T-helper 2 cell treated with Interferon-gamma antibody and Interleukin-4, amounts not matched to agents 5 μg/mL and 100 μg/mL, for 36 hours (primary cell): ENCODE measurements around the gene CAMTA2.

Experiments
- DNase-seq: peaks from one replicate; pipeline ENCODE4 v3.0.0; 2021; ENCODE audit warnings: low spot score
- H3K27ac Mint-ChIP-seq: one replicate; pipeline ENCODE4 v1.8.0; 2021; ENCODE audit warnings: mild to moderate bottlenecking, mixed read lengths
- H3K27me3 Mint-ChIP-seq: one replicate; pipeline ENCODE4 v1.8.0; 2021; ENCODE audit warnings: low read depth, mixed read lengths
- H3K36me3 Mint-ChIP-seq: one replicate; pipeline ENCODE4 v1.8.0; 2021; ENCODE audit warnings: low read depth, mixed read lengths
- H3K4me1 Mint-ChIP-seq: one replicate; pipeline ENCODE4 v1.8.0; 2021; ENCODE audit warnings: low read depth, mixed read lengths
- H3K4me3 Mint-ChIP-seq: one replicate; pipeline ENCODE4 v1.8.0; 2022; ENCODE audit warnings: mild to moderate bottlenecking, moderate library complexity, mixed read lengths
- H3K9me3 Mint-ChIP-seq: one replicate; pipeline ENCODE4 v1.8.0; 2021; ENCODE audit warnings: mixed read lengths

Gene CAMTA2

DNA sequence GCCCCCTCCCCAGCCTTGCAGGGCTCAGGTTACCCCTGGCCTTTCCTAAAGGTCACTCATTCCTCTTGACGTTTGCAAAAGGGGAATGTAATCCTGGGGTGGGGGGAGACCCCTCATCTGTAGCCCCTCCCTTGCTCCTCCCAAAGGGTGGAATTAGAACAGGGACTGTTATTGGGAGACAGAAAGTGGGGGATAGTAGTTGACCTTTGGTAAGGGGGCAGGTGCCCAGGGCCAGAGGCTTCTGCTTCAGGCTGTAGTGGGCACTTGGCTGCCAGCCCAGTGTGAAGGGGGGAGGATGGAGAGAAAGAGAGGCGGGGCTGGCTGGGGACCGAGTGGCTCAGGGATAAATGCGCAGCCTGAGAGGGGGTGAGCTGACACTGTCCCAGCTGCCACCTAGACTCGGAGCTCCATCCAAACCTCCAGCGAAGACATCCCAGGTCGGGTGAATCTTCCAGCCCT is 36.7 kb downstream of the CAMTA2 start, which contains the start of gene ENO3:
ENO3 (plus strand) TSS at position 374 of the 459 bp plus-strand sequence. CDS start 711 bp downstream, outside the sequence.
- no peak for DNase-seq
- Mint-ChIP-seq H3K4me3 (peak within 1 kb of the TSS; percentile 90), H3K4me1 (peaks cover 14% of the 10 kb centered on the region), H3K27ac (peak within 1 kb of the TSS; percentile 88), H3K36me3 (peaks cover 20% of the 10 kb centered on the region), H3K9me3 (no peaks in the 10 kb centered on the region), H3K27me3 (no peaks in the 10 kb centered on the region)

DNA sequence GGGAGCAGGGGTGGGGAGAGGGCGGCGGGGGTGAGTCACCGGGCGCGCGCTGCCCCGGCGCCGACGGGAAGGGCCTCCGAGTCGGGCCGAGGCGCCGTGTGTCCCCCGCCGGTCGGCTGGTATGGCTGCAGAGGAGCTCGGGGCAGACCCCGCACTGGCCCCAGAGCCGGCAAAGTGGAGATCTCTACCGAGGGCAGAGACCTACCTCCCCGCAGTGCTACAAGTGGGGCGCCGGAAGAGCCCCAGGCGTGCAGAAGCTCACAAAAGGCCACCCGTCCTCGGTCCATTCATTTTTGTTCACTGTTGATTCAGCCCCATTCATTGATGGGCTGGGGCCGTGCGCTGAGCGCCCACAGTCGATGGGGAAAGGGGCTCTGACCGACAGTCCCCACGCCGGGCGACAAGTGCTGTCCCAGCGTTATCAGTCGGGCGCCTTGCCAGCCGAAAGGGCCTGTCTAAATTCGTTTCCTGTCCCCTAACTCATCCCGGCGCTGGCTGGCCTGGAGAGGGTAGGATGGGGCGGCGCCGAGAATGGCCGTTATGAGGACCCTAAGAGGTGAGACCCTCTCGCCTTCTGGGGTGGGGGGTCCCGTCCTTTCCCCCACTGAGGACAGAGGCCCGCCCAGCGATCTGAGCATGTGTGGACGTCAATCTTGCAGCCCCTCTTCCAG is 37.3 kb downstream of the CAMTA2 start:
- Mint-ChIP-seq H3K36me3 (peaks cover 26% of the 10 kb centered on the region), H3K9me3 (no peaks in the 10 kb centered on the region), H3K27me3 (no peaks in the 10 kb centered on the region), H3K27ac (peak overlapping the region; percentile 88), H3K4me3 (peak overlapping the region; percentile 90), H3K4me1 (peaks cover 20% of the 10 kb centered on the region)
- no peak for DNase-seq

DNA sequence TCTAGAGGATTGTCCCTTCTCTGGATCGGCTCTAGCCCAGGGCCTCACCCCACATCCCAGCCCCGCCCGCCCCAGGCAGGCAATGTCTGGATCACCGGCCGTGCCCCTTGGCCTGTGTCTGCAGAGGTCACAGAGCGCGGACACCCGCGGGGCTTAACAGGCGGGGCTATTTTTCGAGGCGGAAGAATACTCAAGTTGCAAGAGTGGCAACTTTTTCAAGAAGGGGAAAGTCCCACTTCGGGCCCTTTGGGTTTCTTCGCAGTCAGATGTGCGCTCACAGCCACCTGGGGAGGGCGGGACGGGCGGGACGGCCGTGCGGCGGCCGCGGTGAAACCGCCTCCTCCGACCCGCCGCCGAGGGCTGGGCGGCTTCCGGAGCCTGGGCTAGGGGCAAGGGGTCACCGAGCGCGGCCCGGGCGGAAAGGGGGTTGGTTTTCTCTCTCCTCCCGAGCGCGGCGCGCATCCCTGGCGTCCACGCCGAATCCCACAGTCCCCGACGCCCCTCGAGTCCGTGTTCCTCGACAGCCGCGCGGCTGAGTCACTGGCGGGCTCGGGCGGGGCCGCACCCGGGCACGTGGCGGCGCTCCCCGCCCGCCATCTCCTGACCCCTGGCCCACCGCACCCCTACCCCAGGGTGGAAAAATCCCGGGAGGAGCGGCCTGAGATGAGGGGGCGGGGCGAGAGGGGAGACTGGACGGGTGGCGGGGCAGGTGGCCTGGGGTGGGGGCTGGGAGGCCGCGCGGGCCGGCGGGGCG is 38.0 kb downstream of the CAMTA2 start:
- Mint-ChIP-seq H3K27me3 (no peaks in the 10 kb centered on the region), H3K27ac (peak overlapping the region; percentile 84), H3K4me1 (peaks cover 26% of the 10 kb centered on the region), H3K4me3 (peak overlapping the region; percentile 84), H3K36me3 (peaks cover 33% of the 10 kb centered on the region), H3K9me3 (no peaks in the 10 kb centered on the region)
- peak; percentile 76 for DNase-seq

DNA sequence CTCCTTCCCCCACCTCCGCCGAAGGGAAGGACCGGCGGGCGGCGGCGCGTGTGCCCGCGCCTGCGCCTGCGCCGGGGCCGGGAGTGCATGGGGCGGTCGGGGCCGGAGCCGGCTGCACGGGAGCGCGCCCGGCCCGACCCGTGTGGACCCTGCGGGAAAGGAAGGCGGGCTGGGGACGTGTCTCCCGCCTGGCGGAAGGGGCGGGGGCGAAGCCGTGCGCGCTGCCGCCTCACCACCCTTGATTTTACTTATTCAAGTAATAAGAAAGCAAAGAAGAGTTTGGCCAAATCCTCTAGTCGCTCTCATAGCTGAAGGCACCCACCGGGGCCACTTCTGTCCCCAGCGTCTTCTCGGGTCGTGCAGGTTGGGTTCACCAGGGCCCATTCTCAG is 38.5 kb downstream of the CAMTA2 start:
- peaks cover 38% of the 10 kb centered on the region for H3K36me3 Mint-ChIP-seq
- DNase-seq = peak; percentile 84
- peak overlapping the region; percentile 96 for H3K4me3 Mint-ChIP-seq
- peaks cover 32% of the 10 kb centered on the region for H3K4me1 Mint-ChIP-seq
- no peaks in the 10 kb centered on the region for H3K9me3 Mint-ChIP-seq
- peak overlapping the region; percentile 96 for H3K27ac Mint-ChIP-seq
- no peaks in the 10 kb centered on the region for H3K27me3 Mint-ChIP-seq

DNA sequence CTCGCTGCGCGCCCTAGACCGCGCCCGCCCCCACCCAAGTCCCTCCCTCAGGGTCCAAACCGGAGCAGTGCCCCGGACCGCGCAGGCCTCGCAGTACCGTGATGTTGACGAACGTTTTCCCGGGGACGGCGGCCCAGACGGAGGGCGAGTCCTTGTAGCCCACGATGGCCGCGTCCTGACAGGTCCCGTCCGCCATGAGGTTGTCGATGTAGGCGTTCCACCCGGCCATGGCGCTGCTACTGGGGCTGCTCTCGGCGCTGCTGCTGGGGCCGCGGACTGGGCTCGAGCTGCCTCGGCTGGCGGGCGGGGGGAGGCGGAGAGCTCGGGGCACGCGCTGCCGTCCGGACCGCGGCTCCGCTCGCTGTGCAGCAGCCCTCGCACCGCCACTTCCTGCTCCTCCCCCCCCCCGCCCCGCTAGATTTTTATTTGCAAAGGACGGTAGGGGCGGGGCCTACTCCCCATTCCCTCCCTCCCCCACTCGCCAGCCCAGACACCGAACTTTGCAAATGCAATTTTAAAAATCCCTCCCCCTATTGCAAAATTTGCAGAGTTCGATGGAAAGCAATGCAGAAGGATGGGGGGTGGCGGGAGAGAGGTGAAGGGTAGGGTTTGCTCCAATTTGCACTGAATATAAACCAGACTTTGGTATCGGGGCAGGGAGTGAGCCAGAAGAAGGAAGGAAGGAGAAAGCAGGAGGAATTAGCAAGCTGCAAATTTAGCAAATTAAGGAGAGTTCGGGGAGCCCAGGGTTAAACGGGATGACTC is 39.1 kb downstream of the CAMTA2 start, which contains the start of gene PFN1:
PFN1 (minus strand) TSS at position 365 of the 765 bp plus-strand sequence; CDS start at position 229, 136 bp downstream.
- Mint-ChIP-seq H3K4me3 (peak within 1 kb of the TSS; percentile 96), H3K4me1 (peaks cover 34% of the 10 kb centered on the region)

DNA sequence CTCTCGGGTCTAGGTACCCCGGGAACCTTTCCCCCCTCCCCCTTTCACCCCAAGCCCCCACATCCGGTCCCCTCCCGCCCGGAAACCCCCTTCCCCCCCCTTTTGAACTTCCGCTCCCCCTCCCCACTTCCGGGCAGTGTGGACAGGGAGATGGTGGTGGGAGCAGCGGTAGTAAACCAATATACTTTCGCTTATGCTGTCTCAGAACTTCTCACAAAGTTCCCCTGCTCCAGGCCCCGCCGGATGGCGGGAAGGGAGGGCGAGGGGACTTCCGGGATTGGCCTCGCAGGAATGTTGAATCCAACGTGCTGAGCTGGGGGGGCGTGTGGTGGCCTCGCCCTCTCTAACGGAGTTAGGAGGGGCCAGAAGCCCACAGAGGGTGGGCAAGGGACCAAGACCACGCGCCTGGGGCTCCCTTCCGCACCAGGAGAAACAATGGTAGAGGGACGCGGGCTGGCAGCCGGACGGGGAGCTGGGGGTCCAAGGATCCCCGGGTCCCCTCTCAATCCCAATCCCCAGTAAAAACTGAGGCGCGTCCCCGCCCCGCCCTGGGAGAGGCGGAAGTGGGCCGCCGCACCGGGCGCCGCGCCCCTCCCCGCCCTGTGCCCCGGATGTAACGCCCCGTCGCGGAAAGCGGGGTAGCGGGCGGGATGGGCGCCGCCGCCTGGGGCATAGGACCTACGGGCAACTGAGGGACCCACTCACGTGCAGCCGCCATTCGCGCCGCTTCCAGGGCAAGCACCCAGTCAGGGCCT is 39.9 kb downstream of the CAMTA2 start:
- DNase-seq = peak; percentile 73
- H3K36me3 Mint-ChIP-seq = peaks cover 48% of the 10 kb centered on the region
- no peaks in the 10 kb centered on the region for H3K27me3 Mint-ChIP-seq
- H3K4me3 Mint-ChIP-seq = peak overlapping the region; percentile 96
- no peaks in the 10 kb centered on the region for H3K9me3 Mint-ChIP-seq
- H3K27ac Mint-ChIP-seq = peak overlapping the region; percentile 96
- H3K4me1 Mint-ChIP-seq = peaks cover 39% of the 10 kb centered on the region

More for the DNA sequence above, 39.1 kb downstream of the CAMTA2 start, which contains the start of gene PFN1:
- no peaks in the 10 kb centered on the region for H3K9me3 Mint-ChIP-seq
- no peaks in the 10 kb centered on the region for H3K27me3 Mint-ChIP-seq
- peak; percentile 80 for DNase-seq
- peak within 1 kb of the TSS; percentile 96 for H3K27ac Mint-ChIP-seq
- peaks cover 40% of the 10 kb centered on the region for H3K36me3 Mint-ChIP-seq

DNA sequence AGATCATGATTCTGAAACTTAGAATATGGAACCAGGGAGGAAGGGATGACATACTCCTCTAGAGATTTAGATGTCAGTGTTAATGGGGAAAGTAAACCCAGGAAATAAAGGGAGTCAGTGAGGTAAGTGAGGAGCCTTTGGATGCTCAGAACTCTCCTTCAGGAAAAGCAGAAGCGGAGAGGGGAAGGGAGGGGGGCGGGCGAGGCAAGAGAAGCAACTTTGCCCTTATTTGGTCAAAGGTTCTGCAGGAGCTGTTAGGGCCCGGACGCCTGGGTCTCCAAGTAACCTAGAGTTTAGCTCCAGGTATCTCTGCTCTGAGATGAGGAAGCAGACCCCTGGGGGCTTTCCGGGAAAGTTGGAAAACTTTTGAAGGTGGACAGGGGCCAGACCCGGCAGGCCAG is 40.5 kb downstream of the CAMTA2 start:
- Mint-ChIP-seq H3K36me3 (peaks cover 53% of the 10 kb centered on the region), H3K4me1 (peaks cover 44% of the 10 kb centered on the region), H3K27ac (peak overlapping the region; percentile 80), H3K27me3 (no peaks in the 10 kb centered on the region), H3K4me3 (peak overlapping the region; percentile 96), H3K9me3 (no peaks in the 10 kb centered on the region)
- no peak for DNase-seq

DNA sequence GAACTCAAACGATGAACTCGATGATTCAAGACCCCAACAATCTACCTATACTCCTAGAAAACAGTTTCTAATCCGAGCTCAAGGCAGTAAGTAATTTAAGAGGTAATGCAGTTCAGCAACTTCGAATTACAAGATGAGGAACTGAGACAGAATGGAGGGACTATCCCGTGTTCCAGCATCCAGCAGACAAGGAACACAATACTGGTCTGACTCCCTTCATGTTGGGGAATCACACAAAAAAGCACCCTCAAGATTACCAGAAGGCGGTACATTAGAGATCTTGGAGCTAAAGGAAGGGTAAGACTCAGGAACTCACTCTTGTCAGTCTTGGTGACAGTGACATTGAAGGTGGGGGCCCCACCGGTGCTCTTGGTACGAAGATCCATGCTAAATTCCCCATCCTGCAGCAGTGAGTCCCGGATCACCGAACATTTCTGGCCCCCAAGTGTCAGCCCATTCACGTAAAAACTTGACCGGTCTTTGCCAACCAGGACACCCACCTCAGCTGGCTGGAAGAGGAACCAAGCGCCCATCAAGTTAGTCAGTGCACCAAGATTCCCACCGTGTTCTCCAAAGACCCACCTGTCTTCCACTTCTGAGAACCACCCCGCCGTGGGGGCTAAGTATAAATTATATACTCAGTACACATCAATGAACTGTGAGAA is 41.0 kb downstream of the CAMTA2 start:
- Mint-ChIP-seq H3K4me3 (peak overlapping the region; percentile 96), H3K27ac (peak overlapping the region; percentile 80), H3K27me3 (no peaks in the 10 kb centered on the region), H3K9me3 (no peaks in the 10 kb centered on the region), H3K36me3 (peaks cover 59% of the 10 kb centered on the region), H3K4me1 (peaks cover 48% of the 10 kb centered on the region)
- DNase-seq = no peak

DNA sequence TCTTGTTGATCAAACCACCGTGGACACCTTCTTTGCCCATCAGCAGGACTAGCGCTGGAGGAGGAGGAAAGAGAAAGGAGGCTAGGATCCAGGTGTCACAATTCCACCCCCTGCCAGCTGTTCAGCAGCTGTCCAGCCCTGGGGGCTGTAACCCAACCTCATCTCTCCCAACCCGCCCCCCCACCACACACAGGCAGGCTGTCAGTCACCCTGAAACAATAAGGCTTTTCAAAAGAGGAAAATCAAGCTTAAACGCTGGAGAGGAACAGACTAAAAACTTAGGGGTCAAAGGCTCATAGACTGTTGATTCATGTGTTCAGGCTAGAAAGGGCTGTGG is 41.6 kb downstream of the CAMTA2 start:
- DNase-seq = no peak
- H3K27ac Mint-ChIP-seq = peak overlapping the region; percentile 96
- H3K36me3 Mint-ChIP-seq = peaks cover 64% of the 10 kb centered on the region
- H3K9me3 Mint-ChIP-seq = no peaks in the 10 kb centered on the region
- H3K4me1 Mint-ChIP-seq = peaks cover 48% of the 10 kb centered on the region
- H3K4me3 Mint-ChIP-seq = peak overlapping the region; percentile 96
- H3K27me3 Mint-ChIP-seq = no peaks in the 10 kb centered on the region

DNA sequence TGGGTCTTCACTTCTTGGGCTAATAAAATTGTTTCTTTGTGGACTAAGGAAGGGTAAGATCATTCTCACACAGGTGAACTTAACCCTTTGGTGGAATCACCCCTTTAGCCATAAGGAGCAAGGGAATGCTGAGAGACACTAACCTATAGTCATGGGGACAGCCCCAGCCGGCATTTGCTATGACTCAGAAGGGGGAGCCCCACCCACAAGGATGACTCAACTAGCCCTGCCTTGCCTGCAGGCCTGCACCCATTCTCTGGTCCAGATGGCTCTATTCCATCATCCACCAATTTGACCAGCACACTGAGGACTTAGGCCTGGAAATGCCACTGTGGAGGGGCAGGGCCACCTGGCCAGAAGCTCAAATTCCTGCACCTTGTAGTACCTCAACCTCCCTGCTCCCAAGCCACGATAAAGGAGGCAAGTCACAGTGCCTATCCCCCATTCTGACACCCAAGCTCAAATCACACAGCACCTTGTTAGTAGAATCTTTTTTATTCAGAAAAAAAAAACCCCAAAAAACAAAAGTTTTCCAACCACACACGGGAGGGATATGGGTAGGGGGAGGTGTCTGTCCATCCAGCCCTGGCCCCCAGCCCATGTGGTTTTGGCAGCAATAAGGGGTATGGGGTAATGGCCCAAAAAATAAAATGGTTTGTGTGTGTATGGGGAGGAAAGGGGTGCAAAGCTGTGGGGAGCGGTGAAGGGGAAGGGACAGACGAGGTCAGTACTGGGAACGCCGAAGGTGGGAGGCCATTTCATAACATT is 42.1 kb downstream of the CAMTA2 start:
- H3K9me3 Mint-ChIP-seq = no peaks in the 10 kb centered on the region
- H3K4me3 Mint-ChIP-seq = peak overlapping the region; percentile 96
- no peaks in the 10 kb centered on the region for H3K27me3 Mint-ChIP-seq
- H3K4me1 Mint-ChIP-seq = peaks cover 43% of the 10 kb centered on the region
- peaks cover 69% of the 10 kb centered on the region for H3K36me3 Mint-ChIP-seq
- H3K27ac Mint-ChIP-seq = peak overlapping the region; percentile 96
- peak; percentile 88 for DNase-seq

DNA sequence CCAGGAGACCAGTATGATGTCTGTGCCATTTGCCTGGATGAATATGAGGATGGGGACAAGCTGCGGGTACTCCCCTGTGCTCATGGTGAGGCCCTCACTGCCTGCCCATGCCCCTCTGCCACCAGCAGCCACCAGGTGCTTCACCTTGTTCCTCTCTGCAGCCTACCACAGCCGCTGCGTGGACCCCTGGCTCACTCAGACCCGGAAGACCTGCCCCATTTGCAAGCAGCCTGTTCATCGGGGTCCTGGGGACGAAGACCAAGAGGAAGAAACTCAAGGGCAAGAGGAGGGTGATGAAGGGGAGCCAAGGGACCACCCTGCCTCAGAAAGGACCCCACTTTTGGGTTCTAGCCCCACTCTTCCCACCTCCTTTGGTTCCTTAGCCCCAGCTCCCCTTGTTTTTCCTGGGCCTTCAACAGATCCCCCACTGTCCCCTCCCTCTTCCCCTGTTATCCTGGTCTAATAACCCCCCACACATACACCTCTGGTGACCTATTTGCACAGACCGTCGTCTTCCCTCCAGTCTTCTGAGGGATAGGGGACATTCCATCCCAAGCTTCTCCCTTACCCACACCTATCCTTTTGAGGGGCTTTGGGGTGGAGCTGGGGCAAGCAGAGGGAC is 42.8 kb downstream of the CAMTA2 start:
- Mint-ChIP-seq H3K36me3 (peaks cover 72% of the 10 kb centered on the region), H3K9me3 (no peaks in the 10 kb centered on the region), H3K4me3 (peak overlapping the region; percentile 96), H3K27me3 (no peaks in the 10 kb centered on the region), H3K27ac (peak overlapping the region; percentile 96), H3K4me1 (peaks cover 43% of the 10 kb centered on the region)
- no peak for DNase-seq

DNA sequence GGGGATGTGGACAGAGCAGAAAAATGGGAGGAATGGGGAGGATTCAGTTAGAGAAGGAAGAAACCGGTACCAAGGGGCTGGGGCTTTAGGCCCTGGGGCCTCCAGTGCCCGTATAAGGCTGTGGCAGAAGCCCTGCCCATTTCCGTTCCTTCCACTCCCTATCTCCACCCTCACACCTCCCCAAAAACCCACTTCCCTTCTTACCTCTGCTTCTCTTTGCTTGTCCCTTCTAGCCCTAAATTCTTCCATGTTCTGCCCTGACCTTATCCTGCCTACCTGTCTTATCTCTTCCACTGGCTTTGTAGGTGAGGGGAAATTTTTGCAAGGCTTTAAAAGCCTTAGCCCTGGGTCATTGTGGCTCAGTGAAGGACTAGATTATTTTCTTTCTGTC is 43.3 kb downstream of the CAMTA2 start:
- Mint-ChIP-seq H3K27ac (peak overlapping the region; percentile 96), H3K4me3 (peak overlapping the region; percentile 96), H3K27me3 (no peaks in the 10 kb centered on the region), H3K9me3 (no peaks in the 10 kb centered on the region), H3K36me3 (peaks cover 74% of the 10 kb centered on the region), H3K4me1 (peaks cover 43% of the 10 kb centered on the region)
- peak; percentile 68 for DNase-seq
